GM12878 (cell line): ENCODE results near the gene GSPT1. TPM values are rescaled to one million over a fixed set of nuclear protein-coding genes. Genes with fewer than 3 reads are reported as not detected.

Source experiments
- ATAC-seq: fragments of 200-7000 bp; cut with Tn5 transposase; 3 replicates; pipeline ENCODE4 v1.9.1; 2020; ENCODE audit warnings: mild to moderate bottlenecking, moderate library complexity
- BruUV-seq: library from RNA; stranded (reverse); fragments of 400-500 nt; replicated peaks from 2 replicates; lab custom pipeline; 2021; lab: Mats Ljungman, UMichigan
- CTCF ChIA-PET: fragments of 300-600 bp; sonication (Branson Sonifier 250); formaldehyde crosslinking; extraction: SDS; loops from one replicate; lab custom pipeline; 2021; ENCODE audit warnings: inconsistent platforms; lab: Yijun Ruan, JAX
- POLR2A ChIA-PET: fragments of 350-600 bp; formaldehyde crosslinking; extraction: SDS; loops from one replicate; lab custom pipeline; 2021; ENCODE audit warnings: inconsistent platforms; lab: Charles Lee
- RAD21 ChIA-PET: fragments of 300-600 bp; sonication (Branson Sonifier 250); formaldehyde crosslinking; loops from one replicate; lab custom pipeline; 2023; ENCODE audit warnings: antibody characterized with exemption; ENCODE audit not compliant: unreplicated experiment; lab: Charles Lee
- SMC1A ChIA-PET: fragments of 300-600 bp; sonication (Branson Sonifier 250); formaldehyde crosslinking; loops from one replicate; lab custom pipeline; 2023; ENCODE audit not compliant: unreplicated experiment, uncharacterized antibody; lab: Charles Lee
- DNase-seq: peaks from one replicate; pipeline ENCODE4 v3.0.0-alpha.2; 2011; ENCODE audit warnings: low read depth, low spot score
- FAIRE-seq: peaks from 3 replicates; lab custom pipeline; 2011; peaks lifted over from hg19 to GRCh38; lab: Jason Lieb, UNC
- H2AFZ ChIP-seq: 2 replicates; pipeline ENCODE4 v1.6.0; 2011; ENCODE audit warnings: low read depth, low read length, control low read depth; ENCODE audit not compliant: control insufficient read depth
- H3K27ac ChIP-seq: 2 replicates; pipeline ENCODE4 v1.5.1; 2011; ENCODE audit warnings: control low read depth; ENCODE audit not compliant: control insufficient read depth, insufficient read depth
- H3K27me3 ChIP-seq, 2 experiments: replicated peaks in 1 of 2; 2 replicates each; pipeline versions ENCODE4 v1.6.0 to v1.6.1; 2011; ENCODE audit warnings: low read length in 1 of 2; ENCODE audit not compliant: control insufficient read depth in 2 of 2, insufficient read depth in 2 of 2
- H3K36me3 ChIP-seq, 2 experiments: 2 replicates each; pipeline ENCODE4 v1.5.1; 2011; ENCODE audit warnings: low read length in 1 of 2; ENCODE audit not compliant: control insufficient read depth in 2 of 2, insufficient read depth in 2 of 2
- H3K4me1 ChIP-seq: 2 replicates; pipeline ENCODE4 v1.6.1; 2011; ENCODE audit warnings: mild to moderate bottlenecking, low read length, moderate library complexity, mixed read lengths; ENCODE audit not compliant: control insufficient read depth, insufficient read depth
- H3K4me2 ChIP-seq: 2 replicates; pipeline ENCODE4 v1.6.0; 2011; ENCODE audit warnings: control low read depth; ENCODE audit not compliant: control insufficient read depth, insufficient read depth
- H3K4me3 ChIP-seq: fragments of 200-600 bp; sonication (generic); 2 replicates; pipeline ENCODE4 v1.5.1; 2016
- H3K79me2 ChIP-seq: 2 replicates; pipeline ENCODE4 v1.6.0; 2011; ENCODE audit warnings: low read length; ENCODE audit not compliant: control insufficient read depth, insufficient read depth
- H3K9ac ChIP-seq: 2 replicates; pipeline ENCODE4 v1.8.0; 2011; ENCODE audit warnings: low read length, control low read depth, mixed read lengths; ENCODE audit not compliant: control insufficient read depth, insufficient read depth
- H3K9me3 ChIP-seq: replicated peaks from 3 replicates; pipeline ENCODE4 v1.5.1; 2011; ENCODE audit warnings: mild to moderate bottlenecking, low read length; ENCODE audit not compliant: control insufficient read depth, insufficient read depth
- H4K20me1 ChIP-seq: 2 replicates; pipeline ENCODE4 v1.6.0; 2011; ENCODE audit not compliant: control insufficient read depth, insufficient read depth
- BHLHE40 ChIP-seq, 2 experiments: fragments of 450-650 bp in 1 of 2; IDR thresholded peaks; 2 replicates each; pipeline ENCODE4 v1.6.1; 2011 to 2017; ENCODE audit warnings: low read depth in 2 of 2, borderline replicate concordance in 1 of 2, improper control_type of control experiment in 1 of 2, low read length in 1 of 2, mild to moderate bottlenecking in 1 of 2
- BMI1 ChIP-seq: fragments of 450-650 bp; IDR thresholded peaks from 2 replicates; pipeline ENCODE4 v1.6.1; 2016; ENCODE audit warnings: mild to moderate bottlenecking, moderate library complexity, borderline replicate concordance
- CEBPB ChIP-seq, 2 experiments: fragments of 150-350 bp in 1 of 2; IDR thresholded peaks; 2 replicates each; pipeline ENCODE4 v1.6.1; 2012 to 2014; ENCODE audit warnings: low read depth in 2 of 2, low read length in 2 of 2, borderline replicate concordance in 1 of 2, inconsistent platforms in 1 of 2
- CHD1 ChIP-seq: IDR thresholded peaks from 2 replicates; pipeline ENCODE4 v1.6.1; 2012; ENCODE audit warnings: low read depth, low read length, improper control_type of control experiment
- CHD4 ChIP-seq: fragments of 200-600 bp; sonication (generic); IDR thresholded peaks from 2 replicates; pipeline ENCODE4 v1.6.1; 2016; ENCODE audit warnings: mild to moderate bottlenecking
- ELK1 ChIP-seq: IDR thresholded peaks from 2 replicates; pipeline ENCODE4 v1.6.1; 2012; ENCODE audit warnings: low read depth, low read length, improper control_type of control experiment
- IRF5 ChIP-seq: fragments of 450-650 bp; IDR thresholded peaks from 2 replicates; pipeline ENCODE4 v1.6.1; 2017; ENCODE audit warnings: borderline replicate concordance
- MEF2A ChIP-seq: IDR thresholded peaks from 2 replicates; pipeline ENCODE4 v1.6.1; 2011; ENCODE audit warnings: low read depth, mild to moderate bottlenecking, low read length, moderate library complexity; ENCODE audit not compliant: insufficient read depth
- MTA3 ChIP-seq: IDR thresholded peaks from 2 replicates; pipeline ENCODE4 v1.6.1; 2012; ENCODE audit warnings: low read length, inconsistent platforms, borderline replicate concordance
- SMAD1 ChIP-seq: fragments of 450-650 bp; IDR thresholded peaks from 2 replicates; pipeline ENCODE4 v1.6.1; 2018; ENCODE audit warnings: mild to moderate bottlenecking, low read depth; ENCODE audit not compliant: partially characterized antibody
- TBL1XR1 ChIP-seq: IDR thresholded peaks from 2 replicates; pipeline ENCODE4 v1.6.1; 2012; ENCODE audit warnings: low read depth, low read length, improper control_type of control experiment
- ZNF384 ChIP-seq: IDR thresholded peaks from 2 replicates; pipeline ENCODE4 v1.6.1; 2012; ENCODE audit warnings: low read depth, mild to moderate bottlenecking, low read length, improper control_type of control experiment, borderline replicate concordance
- ZNF592 ChIP-seq: fragments of 450-650 bp; IDR thresholded peaks from 2 replicates; pipeline ENCODE4 v1.6.1; 2017; ENCODE audit warnings: mild to moderate bottlenecking, moderate library complexity
- WGBS: methylation state at CpG from one replicate; pipeline ENCODE4 v1.1.6; 2016; ENCODE audit warnings: low lambda C conversion rate; ENCODE audit not compliant: insufficient replicate concordance, insufficient coverage; ENCODE audit errors: missing lambda C conversion rate; 5-methylcytosine and 5-hydroxymethylcytosine counted together
- in situ Hi-C: fragments of 300-500 bp; cut with MboI; formaldehyde crosslinking; loops from 9 replicates; pipeline ENCODE4 v1.14.3; 2018; ENCODE audit warnings: mixed read lengths
- intact Hi-C: fragments of 100-400 bp; cut with micrococcal nuclease; formaldehyde crosslinking; loops from one replicate; pipeline ENCODE4 v1.14.2; 2022; ENCODE audit not compliant: unreplicated experiment
- polyA plus RNA-seq, 11 experiments: library from polyadenylated mRNA; depleted of rRNA in 4 of 11; unstranded in 6 of 11; stranded (reverse) in 5 of 11; fragments of >200 nt; fragmentation: Nextera tagmentation in 4 of 11; fragmentation: Illumina TruSeq in 1 of 11; extraction: Ambion mirVana in 4 of 11; extraction: Trizol in 1 of 11; gene quantifications; 1 replicate in 1 of 11; 2 replicates in 10 of 11; pipeline versions ENCODE4 v1.2.1 to v1.2.3, GENCODE V29; 2011 to 2016; ENCODE audit warnings: inconsistent platforms in 2 of 11, missing spikeins in 2 of 11, low read depth in 1 of 11
- total RNA-seq, 4 experiments: library from RNA; depleted of rRNA in 3 of 4; stranded (reverse); fragments of >200 nt in 3 of 4; fragmentation: Illumina TruSeq in 1 of 4; extraction: Trizol in 1 of 4; gene quantifications; 2 replicates each; pipeline versions ENCODE4 v1.2.1 to v1.2.3, GENCODE V29; 2013 to 2021

Gene GSPT1
- total and polyA plus RNA-seq, 10 of the 15 experiments (the other 5 are each of a cell fraction or from before 2014, with no cell fraction given), result 46.7 to 181 (median 99.6) TPM

- Histone ChIP-seq H3K4me1 (no peaks in the 10 kb centered on the region), H2AFZ (no peak overlapping the region), H3K4me3 (no peak overlapping the region), H3K36me3 (peaks cover 21 to 42% of the 10 kb centered on the region in 2 experiments), H3K9ac (no peak overlapping the region), H3K9me3 (no peaks in the 10 kb centered on the region), H3K27ac (no peak overlapping the region), H3K27me3 (no peaks in the 10 kb centered on the region), H3K4me2 (no peak overlapping the region), H4K20me1 (no peaks in the 10 kb centered on the region), H3K79me2 (peaks cover 12% of the 10 kb centered on the region)
- ChIA-PET SMC1A (no interaction called here), RAD21 (no interaction called here), POLR2A (interaction anchor here (0.6 to 1.2 kb wide), 5 partner anchors 31 to 220 kb away, joined by 3 to 10 read pairs (median 4); partner anchors contain the start of gene ZC3H7A), CTCF (interaction anchor here (0.5 to 2.3 kb wide), 3 partner anchors 14 to 224 kb away, joined by 3 to 9 read pairs (median 4); no protein-coding TSS in a partner anchor)
- in situ Hi-C loops, result no loop called here
- no peak for ATAC-seq
- whole genome bisulfite sequencing, result 92% methylated on average over 11 of the region's 11 CpGs
- no TSS peak for BruUV-seq
- no peak for TF ChIP-seq BMI1
- TF ChIP-seq CEBPB (IDR thresholded peaks at IDR 0.05; ENCODE audit: borderline replicate concordance in 1 of 2, low read depth in 2 of 2, low read length in 2 of 2), result no peak
- TF ChIP-seq ELK1, result no peak
- no peak for TF ChIP-seq CHD1
- no peak for TF ChIP-seq ZNF592
- TF ChIP-seq MTA3, result no peak
- TF ChIP-seq BHLHE40 (IDR thresholded peaks at IDR 0.05; ENCODE audit: borderline replicate concordance in 1 of 2, low read depth in 2 of 2, low read length in 1 of 2), result no peak
- TF ChIP-seq TBL1XR1, result no peak
- TF ChIP-seq CHD4, result no peak
- no peak for TF ChIP-seq IRF5
- no peak for TF ChIP-seq ZNF384
- TF ChIP-seq MEF2A, result no peak
- no peak for TF ChIP-seq SMAD1
- no peak for DNase-seq
- intact Hi-C loops, result no loop called here
- FAIRE-seq, result no peak
Measured at GRCh38 chr16:11843206-11843605, 72.5 kb downstream of the GSPT1 start.
